ENCODE results near the gene TRAF1. TPM values are rescaled to one million over a fixed set of nuclear protein-coding genes. Genes with fewer than 3 reads are reported as not detected.

Gene TRAF1
- total RNA-seq, 1 experiment from 2014 or later = 0.43 TPM

DNA sequence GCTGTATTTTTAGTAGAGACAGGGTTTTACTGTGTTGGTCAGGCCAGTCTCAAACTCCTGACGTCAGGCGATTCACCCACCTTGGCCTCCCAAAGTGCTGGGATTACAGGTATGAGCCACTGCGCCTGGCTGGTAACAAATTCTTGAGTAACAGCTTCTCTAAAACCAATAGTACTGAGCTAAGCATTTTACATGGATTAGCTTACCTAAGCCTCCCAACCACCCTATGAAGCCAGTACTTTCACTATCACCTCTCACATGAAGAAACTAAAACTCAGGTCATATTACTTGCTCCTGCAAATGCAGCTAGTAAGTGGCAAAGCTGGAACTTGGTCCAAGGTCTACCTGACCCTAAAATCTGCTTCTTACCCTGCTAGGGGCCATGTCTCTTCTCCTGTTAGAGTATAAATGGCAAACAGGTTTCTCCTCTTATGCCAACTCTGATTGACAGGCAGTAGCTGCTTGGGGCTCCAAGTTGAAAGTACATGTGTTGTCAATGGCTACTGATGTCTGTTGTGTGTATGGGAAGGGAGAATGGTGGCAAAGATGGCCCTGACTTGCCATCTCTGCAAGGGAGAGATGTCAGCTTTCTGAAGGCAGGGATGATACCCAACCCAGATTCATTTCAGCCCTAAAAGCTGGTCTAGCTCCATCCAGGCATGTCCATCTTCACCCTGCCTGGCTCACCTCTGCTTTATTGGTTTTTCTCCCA, 53.6 kb downstream of the TRAF1 start:
- DNase-seq (ENCODE audit: low read depth) = no peak

DNA sequence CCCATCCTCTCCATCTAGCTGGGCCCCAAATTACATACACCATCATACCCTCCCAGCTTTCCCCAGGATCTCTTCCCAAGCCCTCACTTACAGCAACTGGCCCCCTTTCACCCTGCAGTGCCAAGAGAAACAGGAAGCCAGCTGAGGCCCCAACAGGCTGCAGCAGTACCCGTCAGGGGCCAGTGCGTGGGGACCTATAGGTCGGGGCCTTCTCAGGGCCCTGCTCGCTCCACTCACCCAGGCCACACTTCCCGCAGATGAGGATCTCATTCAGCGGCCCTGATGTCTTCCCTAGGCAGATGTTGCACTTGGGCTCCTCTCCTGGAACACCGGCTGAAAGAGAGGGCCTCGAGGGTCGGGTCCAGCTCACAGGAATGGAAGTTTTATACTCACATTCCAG, 56.4 kb downstream of the TRAF1 start:
- DNase-seq (ENCODE audit: low read depth) = no peak

DNA sequence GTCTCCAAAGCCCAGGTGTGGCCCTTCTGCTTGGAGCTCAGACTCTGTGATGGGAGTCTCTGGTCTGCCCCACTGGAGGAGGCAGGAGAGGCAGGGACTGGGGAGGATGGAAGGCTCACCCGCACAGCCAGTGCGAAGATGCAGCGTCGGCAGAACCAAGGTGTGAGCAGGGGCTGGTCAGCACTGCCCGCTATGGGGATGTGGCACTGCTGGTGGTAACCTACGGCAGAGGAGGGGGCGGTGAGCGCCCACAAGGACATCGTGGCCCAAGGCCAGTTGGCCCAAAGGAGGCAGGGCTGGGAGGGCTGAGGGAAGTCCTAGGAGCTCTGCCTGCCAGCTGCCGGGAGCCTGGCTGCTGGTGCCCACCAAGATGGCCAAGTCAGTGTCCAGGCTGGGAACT, 56.9 kb downstream of the TRAF1 start:
- no peak for DNase-seq (ENCODE audit: low read depth)

DNA sequence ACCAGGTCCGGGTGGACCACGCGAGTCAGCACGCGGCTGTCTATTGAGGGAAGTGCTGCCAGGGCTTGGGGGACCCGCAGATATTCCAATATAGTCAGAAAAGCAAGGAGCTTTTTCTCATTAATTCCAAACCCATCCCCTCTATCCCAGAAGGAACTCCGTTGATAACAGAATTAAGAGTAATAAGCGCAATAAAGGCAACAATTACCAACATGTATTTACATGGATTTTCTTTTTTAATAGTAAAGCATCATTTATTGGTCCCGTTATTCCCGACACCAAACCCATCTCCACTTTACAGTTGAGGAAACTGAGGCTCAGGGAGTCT, 57.3 kb downstream of the TRAF1 start:
- DNase-seq (ENCODE audit: low read depth) = no peak

DNA sequence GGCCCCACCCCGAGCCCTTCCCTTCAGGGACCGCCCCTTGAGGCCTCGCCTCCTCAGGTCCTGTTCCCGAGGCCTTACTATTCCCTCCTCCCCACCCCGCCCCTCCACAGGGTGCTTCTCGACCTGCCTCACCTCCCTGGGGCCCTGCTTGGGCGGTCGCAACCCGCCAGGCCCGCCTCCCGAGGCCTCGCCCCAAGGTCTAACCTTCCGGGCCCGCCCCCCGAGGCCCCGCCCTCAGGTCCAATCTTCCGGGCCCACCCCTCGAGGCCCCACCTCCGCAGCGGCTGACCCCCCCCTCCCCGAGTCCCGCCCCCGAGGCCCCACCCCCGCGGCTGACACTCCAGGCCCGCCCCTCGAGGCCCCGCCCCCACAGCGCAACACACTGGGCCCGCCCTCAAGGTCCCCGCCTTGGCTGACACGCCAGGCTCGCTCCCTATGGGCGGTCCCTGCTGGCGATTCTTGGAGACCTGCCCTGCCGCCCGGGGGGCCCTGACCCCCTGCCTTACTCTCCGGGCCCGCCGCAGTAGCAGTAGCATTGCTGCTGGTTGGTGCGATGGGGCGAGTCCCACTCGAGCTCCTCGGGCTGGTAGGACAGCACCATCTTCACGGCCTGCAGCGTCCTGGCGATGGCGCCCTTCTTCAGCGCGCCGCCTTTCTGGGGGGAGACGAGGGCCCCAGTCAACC, 57.8 kb downstream of the TRAF1 start:
- DNase-seq (ENCODE audit: low read depth) = no peak

DNA sequence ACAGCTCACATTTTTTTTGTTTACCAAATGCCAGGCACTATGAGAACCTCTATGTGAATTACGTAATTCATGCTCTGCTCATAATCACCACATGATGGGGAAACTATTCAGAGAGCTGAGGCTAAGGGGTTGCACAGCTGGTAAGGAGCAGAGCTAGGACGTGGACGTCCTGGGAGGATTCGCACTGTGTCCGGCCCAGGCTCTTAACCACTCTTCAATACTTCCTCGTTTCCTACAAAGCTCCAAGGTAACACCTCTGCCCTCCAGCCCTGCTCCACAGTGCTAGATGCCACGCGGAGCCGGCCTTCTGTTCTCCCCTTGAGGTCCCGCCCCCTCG, 58.3 kb downstream of the TRAF1 start:
- no peak for DNase-seq (ENCODE audit: low read depth)

DNA sequence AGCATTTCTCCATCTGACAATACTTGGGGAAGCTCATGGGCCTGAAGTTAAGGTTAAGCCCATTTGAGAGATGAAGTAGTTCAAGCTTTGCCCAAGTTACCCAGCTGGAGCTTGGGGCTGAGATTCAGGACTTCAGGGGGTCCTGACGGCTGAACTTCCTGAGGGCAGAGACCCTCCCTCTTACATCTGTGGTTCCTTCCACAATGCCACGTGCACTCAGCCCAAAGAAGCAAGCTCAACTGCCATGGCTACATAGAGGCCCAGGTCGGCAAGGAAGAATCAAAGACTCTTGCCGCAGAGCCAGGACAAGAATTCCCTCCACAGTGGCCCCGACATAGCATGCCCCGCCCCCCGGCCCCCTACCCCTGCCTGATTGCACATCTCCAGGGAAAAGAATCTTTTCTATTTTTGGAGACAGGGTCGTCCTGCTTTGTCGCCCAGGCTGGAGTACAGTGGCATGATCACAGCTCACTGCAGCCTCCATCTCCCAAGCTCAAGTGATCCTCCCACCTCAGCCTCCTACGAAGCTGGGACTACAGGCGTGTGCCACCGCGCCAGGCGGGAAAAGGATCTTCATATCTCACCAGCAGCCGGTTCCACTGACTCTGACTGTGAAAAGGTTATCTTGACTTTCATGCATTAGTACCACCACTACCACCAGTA, 58.8 kb downstream of the TRAF1 start:
- no peak for DNase-seq (ENCODE audit: low read depth)

DNA sequence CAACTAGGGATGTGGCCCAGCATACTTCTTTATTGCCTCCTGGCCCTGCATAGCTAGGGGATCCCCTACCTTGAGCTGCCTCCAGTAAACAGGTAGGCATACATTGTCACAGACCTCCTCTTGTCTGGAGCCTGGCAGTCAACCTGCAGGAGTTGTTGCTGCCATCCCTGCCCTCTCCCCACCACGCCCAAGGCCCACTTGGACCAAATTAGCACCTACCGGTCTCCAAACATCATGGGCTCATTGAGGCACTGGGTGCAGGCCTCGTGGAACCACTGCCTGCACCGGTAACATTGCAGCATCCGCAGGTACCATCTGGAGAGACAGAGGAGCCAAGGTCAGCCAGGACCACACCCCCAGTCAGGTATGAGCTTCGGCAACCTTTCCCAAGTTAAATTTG, 59.9 kb downstream of the TRAF1 start:
- no peak for DNase-seq (ENCODE audit: low read depth)

DNA sequence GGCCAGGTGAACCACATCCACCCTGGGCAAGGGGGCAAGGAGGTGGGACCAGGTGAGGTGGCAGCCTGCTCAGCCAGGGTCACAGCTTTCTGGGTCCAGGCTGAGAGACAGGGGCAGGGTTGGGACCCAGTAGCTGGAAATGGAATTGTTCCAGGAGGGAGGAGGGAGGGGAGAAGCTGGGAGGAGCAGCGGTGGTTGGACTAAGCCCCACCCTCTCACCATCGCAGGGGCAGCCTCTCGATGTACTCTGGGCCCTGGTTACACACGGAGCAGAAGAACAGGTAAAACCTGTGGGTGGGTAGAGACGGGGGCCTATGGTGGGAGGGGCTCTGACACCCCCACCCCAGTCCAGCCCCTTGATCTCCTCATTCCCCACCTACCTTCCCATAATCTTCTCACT, 60.8 kb downstream of the TRAF1 start:
- no peak for DNase-seq (ENCODE audit: low read depth)

DNA sequence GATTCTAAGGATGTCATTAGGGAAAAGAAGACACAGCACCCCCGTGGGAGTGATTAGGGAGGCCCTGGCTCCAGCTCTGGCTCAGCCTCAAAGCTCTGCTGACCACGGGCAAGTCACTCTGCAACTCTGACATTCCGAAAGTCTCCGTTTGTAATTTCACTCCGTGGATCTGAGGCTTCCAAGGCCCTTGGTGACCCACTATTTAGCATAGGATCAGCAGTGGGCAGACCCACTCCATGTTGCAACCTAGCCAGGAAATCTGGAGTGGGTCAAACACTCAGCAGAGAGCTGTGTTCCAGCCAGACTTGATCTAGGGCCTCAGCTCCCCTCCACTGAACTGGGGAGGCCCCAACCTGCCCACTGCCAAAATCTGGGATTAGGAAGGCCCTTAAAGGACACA, 61.4 kb downstream of the TRAF1 start:
- no peak for DNase-seq (ENCODE audit: low read depth)

DNA sequence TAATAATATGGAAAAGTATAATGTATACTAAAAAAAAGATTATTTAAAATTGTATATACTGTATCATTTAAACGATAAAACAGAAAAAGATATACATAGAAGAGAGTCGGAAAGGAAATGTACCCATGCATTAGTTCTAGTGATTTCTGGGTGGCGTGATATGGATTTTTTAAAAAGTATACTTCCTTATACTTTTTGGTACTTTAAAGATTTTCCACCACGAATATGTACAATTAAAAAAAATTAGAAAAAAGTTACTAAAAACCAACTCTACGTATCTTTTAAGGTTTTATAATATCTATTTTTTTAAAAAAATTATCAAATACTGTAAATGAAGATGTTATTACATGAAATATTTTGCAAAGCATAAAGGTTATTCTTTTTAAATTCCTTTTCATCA, 61.9 kb downstream of the TRAF1 start:
- DNase-seq (ENCODE audit: low read depth) = no peak

DNA sequence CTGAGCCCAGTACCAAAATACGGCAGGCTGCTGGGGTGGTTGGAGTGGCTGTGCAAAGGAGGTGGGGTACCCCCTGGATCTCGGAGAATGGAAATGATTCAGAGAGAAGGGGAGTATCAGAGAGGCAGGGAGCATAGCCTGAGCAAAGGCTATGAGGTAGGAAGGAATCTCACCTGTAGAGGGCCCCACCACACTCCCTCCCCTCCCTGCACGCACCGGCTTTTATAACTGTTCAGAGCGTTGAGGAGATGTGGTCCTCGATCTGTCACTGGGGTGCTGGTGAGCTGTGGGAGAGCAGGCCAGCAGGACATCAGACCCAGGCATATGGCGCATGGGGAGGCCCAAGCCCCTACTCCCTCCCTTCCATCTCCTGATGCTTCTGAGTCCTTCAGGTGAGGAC, 62.8 kb downstream of the TRAF1 start:
- DNase-seq (ENCODE audit: low read depth) = no peak

DNA sequence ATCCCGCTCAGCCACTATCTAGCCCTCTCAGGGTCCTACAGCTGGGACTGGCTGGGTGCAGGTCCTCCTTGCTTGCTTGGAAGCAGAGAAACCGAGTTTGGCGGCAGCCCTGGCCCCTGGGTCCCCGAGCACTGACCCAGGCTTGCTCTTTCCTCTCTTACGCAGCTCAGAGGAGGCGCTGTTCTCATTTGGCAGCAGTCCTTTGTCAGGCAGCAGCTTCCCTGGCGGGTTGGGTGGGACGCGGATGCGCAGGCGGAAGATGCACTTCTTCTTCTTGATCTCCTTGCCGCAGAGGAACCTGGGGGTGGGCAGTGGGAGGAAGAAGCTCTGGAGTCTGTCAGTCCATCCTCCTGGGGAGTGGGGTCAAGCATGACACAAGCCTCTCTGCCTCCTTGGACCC, 64.1 kb downstream of the TRAF1 start:
- no peak for DNase-seq (ENCODE audit: low read depth)

DNA sequence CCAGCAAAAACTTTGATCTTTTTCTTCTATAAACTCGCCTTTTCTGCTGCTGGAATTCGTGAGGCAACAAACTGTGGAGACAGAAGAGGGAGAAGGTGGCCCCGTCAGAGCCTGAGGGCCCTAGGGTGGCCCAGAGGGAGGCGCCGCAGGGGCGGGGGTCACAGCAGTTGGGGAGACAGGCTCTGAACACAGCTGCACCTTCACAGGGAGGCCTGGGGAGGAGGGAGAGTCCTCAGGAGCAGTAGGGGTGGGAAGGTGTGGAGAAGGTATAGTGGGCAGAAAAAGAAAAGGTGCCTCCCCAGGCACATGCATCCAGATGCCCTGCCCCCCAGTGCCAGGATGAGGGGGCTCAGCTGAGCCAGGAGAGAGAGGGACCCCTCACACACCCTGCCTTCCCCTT, 64.7 kb downstream of the TRAF1 start:
- DNase-seq (ENCODE audit: low read depth) = no peak

DNA sequence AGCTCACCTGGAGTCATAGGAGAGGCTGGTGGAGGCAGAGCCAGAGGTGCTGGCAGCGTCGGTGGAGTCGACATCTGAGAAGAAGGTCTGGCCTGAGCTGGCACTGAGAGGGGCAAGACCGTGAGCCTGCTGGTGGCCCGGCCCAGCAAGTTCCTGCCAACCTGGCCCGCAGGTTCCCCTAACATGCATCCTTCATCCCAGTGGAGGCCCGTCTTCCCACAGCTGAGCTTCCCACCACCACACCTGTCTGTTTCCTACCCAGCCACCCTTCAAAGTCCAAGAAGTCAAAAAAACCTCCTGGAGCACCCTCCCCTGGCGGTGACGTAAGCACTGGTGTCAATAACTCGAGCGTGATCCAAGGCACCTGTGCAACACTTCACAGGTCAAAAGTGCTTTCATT, 66.5 kb downstream of the TRAF1 start:
- DNase-seq (ENCODE audit: low read depth) = no peak

DNA sequence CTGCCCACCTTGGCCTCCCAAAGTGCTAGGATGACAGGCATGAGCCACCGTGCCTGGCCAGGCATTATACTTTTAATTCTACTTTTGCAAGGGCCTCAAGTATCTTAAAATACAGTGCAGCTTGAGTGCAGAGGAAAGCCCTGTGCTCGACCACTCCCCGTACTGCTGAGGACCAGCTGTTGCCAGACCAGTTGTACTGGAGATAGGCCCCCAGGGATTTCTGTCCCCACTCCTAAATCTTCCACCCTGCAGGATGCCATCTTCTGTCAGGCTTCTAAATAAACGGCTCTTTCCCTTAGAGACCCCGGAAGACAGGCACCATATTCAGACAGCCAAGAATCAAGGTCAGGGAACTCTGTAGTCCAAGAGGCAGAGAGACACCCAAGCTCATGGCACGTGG, 67.2 kb downstream of the TRAF1 start:
- no peak for DNase-seq (ENCODE audit: low read depth)

DNA sequence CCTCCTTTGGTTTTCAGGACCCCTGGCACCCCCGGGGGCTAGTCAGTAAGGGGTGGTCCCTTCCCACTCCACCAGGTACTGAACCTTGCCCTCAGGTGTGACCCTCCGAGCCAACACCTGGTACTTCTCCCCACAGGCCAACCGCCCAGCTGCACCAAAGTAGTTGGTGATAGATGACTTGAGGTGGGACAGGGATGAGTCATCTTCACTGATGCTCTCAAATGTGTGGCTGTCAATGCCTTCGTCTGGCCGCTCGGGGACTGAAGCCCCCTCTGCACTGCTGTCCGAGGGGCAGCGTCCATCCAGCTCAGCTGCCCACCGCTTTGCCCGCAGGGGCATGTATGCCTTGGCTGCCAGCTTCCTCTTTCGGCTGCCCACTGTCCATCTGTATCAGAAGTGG, 68.7 kb downstream of the TRAF1 start:
- no peak for DNase-seq (ENCODE audit: low read depth)

DNA sequence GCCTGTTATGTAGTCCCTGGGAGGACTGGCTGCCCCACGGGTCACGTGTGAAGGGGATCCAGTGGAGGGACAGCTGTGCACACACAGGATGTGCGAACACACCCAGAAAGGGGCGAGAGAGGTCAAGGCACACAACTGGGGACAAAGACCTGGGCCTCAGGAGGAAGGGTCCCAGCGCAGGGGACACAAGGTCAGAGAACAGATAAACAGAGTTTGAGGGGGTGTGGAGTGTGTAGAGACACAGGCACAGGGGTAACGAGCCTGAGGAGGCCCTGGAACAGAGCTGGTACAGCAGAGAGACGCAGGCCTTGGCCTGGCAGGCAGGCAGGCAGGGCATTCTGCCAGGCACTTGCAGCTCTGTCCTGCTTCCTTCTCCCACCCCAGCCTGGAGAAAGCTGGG, 69.1 kb downstream of the TRAF1 start:
- no peak for DNase-seq (ENCODE audit: low read depth)

DNA sequence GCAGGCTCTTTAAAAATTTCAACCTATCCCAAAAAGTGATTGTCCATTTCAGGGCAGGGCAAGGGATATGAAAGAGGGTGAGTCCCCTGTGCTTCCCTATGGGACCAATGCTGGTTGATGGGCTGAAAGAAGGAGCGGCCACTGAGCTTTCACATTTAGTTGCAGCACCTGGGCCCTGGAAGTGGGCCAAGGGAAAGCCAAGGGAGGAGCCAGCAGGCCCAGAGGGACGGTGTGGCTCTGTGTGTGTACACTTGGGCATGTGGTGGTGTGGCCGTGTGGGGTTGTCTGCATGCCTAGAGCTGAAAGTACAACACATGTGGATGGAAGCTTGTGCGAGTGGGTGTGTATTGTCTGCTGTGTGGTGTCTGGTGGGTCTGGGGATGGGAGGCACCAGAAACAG, 69.9 kb downstream of the TRAF1 start:
- DNase-seq (ENCODE audit: low read depth) = no peak

DNA sequence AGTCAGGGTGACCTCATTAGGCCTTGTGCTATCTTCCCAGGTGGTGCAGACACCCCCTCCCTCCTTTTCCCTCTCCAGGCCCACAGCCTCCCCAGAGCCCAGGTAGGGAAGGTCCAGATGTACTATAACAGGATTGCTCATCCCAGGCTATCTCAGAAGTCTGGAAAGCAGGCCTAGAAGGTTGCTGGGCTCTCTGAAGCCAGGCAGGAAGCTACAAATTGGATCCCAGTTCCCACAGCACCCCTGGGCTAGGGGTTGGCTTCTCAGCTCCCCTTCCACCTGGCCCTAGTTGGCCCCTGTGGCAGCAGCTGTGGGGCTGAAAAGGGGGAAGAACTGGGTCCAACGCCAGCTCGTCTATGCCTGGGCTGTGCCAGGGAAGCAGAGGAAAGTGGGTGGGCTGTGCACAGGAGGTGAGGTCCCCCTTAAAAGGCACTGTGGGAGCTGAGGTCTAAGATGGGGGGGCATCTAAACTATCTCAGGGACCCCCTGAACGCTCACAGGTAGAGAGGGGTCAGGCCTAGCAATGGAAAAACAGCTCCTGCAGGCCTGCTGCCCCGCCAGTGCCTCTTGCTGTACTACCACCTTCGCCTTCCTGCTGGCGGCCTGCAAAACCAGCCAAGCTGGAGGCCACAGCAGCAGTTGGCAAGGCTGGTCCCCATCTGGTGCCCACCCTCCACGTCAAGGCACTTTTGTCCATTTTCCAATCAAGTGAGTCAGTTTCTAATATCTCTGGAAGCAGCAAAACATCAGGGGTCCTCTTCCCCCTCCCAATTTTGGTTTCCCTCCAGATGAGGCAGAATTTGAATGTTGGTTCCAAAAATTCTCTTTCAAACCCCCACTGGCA, 70.5 kb downstream of the TRAF1 start:
- DNase-seq (ENCODE audit: low read depth) = no peak

DNA sequence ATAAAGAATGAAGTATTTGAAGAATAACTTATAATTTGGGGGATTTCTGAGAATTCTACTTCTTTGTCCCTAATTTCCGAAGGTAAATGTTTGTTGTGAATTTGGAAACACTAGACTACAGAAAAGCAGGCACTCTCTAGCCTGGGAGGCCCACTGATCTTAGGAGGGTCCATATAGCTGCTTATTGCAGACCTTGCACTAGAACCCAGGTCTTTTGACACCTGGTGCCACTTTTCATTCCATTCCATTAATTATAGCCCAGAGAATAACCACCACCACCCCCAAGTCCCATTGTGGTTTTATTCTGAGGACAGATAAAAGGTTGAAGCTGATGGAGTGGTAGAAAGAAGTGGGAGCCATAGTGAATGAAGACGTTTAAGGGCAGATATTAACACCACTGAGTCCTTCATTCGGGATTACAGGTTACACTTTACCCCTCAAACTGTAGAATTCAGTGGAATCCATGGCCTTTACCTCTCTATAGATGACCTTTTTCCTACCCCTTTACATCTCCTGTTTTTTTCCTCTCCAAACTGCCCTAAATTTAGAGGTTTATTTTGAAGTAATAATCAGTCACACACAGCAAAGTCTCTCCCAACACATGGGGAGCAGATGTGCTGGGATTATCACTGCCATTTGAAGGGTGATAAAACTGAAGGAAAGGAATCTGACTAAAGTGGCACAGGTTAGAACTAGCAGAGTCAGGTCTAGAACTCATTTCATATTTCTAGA, 71.8 kb downstream of the TRAF1 start:
- no peak for DNase-seq (ENCODE audit: low read depth)

DNA sequence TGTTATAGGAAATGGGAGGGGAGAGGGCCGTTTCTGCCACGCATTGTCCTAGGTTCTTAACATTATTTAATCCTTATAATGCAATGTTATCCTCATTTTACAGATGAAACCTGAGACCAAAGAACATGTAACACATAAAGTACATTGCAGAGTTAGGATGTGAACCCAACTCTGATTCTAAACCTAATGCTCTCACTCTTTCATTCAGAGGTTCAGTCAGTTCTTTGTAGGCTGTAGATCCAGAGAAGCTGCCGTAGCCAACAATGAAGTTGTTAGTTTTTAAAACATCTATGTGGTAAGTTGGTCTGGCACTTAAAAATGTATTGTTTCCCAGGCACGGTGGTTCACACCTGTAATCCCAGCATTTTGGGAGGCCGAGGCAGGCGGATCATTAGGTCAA, 73.4 kb downstream of the TRAF1 start:
- no peak for DNase-seq (ENCODE audit: low read depth)
